GM23338 (cell line): Measurements from ENCODE around the gene PAGR1.

Experiments used
- CREB1 ChIP-seq: fragments of 250-450 bp; sonication (Bioruptor Pico); IDR thresholded peaks from 2 replicates; pipeline ENCODE4 v1.5.0; 2020; ENCODE audit warnings: low read depth, mild to moderate bottlenecking, moderate library complexity
- CTCF ChIP-seq, 2 experiments: fragments of 200-600 bp in 1 of 2; sonication (generic) in 1 of 2; conservative IDR thresholded peaks; 2 replicates each; pipeline versions ENCODE4 v1.5.1 to v1.6.1; 2016 to 2017; ENCODE audit warnings: antibody characterized with exemption in 2 of 2, low read depth in 2 of 2, mild to moderate bottlenecking in 2 of 2, moderate library complexity in 1 of 2
- EZH2 ChIP-seq: fragments of 200-600 bp; sonication (generic); IDR thresholded peaks from one replicate; pipeline ENCODE4 v1.8.0; 2017; ENCODE audit warnings: antibody characterized with exemption, mild to moderate bottlenecking, low read depth; ENCODE audit not compliant: unreplicated experiment
- EZH2phosphoT487 ChIP-seq: fragments of 200-600 bp; sonication (generic); IDR thresholded peaks from one replicate; pipeline ENCODE4 v1.8.1; 2018; ENCODE audit warnings: antibody characterized with exemption; ENCODE audit not compliant: unreplicated experiment
- JUNB ChIP-seq: IDR thresholded peaks from one replicate; pipeline ENCODE4 v1.6.1; 2016; ENCODE audit warnings: antibody characterized with exemption; ENCODE audit not compliant: unreplicated experiment
- NANOG ChIP-seq: IDR thresholded peaks from 2 replicates; pipeline ENCODE4 v1.6.1; 2016; ENCODE audit warnings: antibody characterized with exemption, borderline replicate concordance
- POLR2AphosphoS5 ChIP-seq: IDR thresholded peaks from 2 replicates; pipeline ENCODE4 v1.6.1; 2016; ENCODE audit warnings: antibody characterized with exemption, low read depth
- STAT1 ChIP-seq: IDR thresholded peaks from one replicate; pipeline ENCODE4 v1.6.1; 2016; ENCODE audit warnings: antibody characterized with exemption; ENCODE audit not compliant: unreplicated experiment
- ZNF114 ChIP-seq: fragments of 250-450 bp; sonication (Bioruptor Pico); IDR thresholded peaks from 2 replicates; pipeline ENCODE4 v1.5.0; 2020; ENCODE audit warnings: mild to moderate bottlenecking, moderate library complexity
- ZNF331 ChIP-seq: fragments of 250-450 bp; sonication (Bioruptor Pico); IDR thresholded peaks from 2 replicates; pipeline ENCODE4 v1.5.0; 2020; ENCODE audit warnings: low read depth, mild to moderate bottlenecking, moderate library complexity
- TF ChIP-seq, protein P1 (sequence below): IDR thresholded peaks from one replicate; pipeline ENCODE4 v1.6.1; 2018; ENCODE audit warnings: antibody characterized with exemption; ENCODE audit not compliant: unreplicated experiment

DNA sequence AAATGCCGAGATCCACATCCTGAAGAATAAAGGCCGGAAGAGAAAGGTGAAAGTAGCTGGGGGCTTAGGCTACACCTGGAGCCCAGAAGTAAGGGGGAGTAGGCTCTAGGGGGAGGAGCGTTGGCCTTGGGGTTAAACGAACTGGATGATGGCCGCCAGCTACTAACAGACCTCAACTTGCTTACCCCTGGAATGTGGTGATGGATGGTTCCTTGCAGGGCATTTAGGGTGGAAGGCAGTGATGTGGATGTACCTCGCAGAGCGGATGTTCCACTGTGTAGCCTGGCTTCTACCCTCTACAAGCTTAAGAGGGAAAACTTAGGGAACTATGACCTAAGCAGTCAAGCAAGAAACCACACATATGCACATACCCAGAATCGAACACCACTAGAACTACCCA is 11.9 kb upstream of the PAGR1 start:
- TF ChIP-seq POLR2AphosphoS5 (no peak), CTCF (conservative IDR thresholded peaks at IDR 0.05; ENCODE audit: low read depth in 2 of 2) (no peak), EZH2 (no peak), EZH2phosphoT487 (no peak), ZNF114 (CRISPR knock-in tag) (no peak), NANOG (no peak), CREB1 (CRISPR knock-in tag) (no peak), JUNB (no peak), STAT1 (no peak), ZNF331 (no peak)
- TF ChIP-seq, protein P1, sequence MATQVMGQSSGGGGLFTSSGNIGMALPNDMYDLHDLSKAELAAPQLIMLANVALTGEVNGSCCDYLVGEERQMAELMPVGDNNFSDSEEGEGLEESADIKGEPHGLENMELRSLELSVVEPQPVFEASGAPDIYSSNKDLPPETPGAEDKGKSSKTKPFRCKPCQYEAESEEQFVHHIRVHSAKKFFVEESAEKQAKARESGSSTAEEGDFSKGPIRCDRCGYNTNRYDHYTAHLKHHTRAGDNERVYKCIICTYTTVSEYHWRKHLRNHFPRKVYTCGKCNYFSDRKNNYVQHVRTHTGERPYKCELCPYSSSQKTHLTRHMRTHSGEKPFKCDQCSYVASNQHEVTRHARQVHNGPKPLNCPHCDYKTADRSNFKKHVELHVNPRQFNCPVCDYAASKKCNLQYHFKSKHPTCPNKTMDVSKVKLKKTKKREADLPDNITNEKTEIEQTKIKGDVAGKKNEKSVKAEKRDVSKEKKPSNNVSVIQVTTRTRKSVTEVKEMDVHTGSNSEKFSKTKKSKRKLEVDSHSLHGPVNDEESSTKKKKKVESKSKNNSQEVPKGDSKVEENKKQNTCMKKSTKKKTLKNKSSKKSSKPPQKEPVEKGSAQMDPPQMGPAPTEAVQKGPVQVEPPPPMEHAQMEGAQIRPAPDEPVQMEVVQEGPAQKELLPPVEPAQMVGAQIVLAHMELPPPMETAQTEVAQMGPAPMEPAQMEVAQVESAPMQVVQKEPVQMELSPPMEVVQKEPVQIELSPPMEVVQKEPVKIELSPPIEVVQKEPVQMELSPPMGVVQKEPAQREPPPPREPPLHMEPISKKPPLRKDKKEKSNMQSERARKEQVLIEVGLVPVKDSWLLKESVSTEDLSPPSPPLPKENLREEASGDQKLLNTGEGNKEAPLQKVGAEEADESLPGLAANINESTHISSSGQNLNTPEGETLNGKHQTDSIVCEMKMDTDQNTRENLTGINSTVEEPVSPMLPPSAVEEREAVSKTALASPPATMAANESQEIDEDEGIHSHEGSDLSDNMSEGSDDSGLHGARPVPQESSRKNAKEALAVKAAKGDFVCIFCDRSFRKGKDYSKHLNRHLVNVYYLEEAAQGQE = no peak
